PC-3 (cell line): ENCODE results near the gene EP400. TPM values are rescaled to one million over a fixed set of nuclear protein-coding genes. Genes with fewer than 3 reads are reported as not detected.
"Not testable (repeated sequence)": the region's sequence is repeated elsewhere in the genome, so short reads cannot be mapped to it uniquely, and the experiment has no call there.

Experiments
- ATAC-seq: fragments of 200-7000 bp; cut with Tn5 transposase; 2 replicates; pipeline ENCODE4 v1.9.1; 2020; ENCODE audit warnings: mild to moderate bottlenecking, moderate library complexity
- BruUV-seq: library from RNA; stranded (reverse); fragments of 400-500 nt; replicated peaks from 2 replicates; lab custom pipeline; 2021; lab: Mats Ljungman, UMichigan
- CTCF ChIA-PET: fragments of 300-600 bp; sonication (Branson Sonifier 250); formaldehyde crosslinking; loops from one replicate; lab custom pipeline; 2022; ENCODE audit warnings: antibody characterized with exemption; lab: Charles Lee
- POLR2A ChIA-PET: fragments of 300-600 bp; sonication (Branson Sonifier 250); formaldehyde crosslinking; loops from one replicate; lab custom pipeline; 2022; ENCODE audit warnings: antibody characterized with exemption; ENCODE audit not compliant: unreplicated experiment; lab: Charles Lee
- DNase-seq: peaks from one replicate; pipeline ENCODE4 v3.0.0-alpha.2; 2015
- H2AFZ ChIP-seq: fragments of 300-600 bp; sonication (generic); 2 replicates; pipeline ENCODE4 v1.6.0; 2016; ENCODE audit warnings: antibody characterized with exemption, low read length
- H3F3A ChIP-seq: fragments of 300-600 bp; sonication (generic); one replicate; pipeline ENCODE4 v1.6.0; 2017; ENCODE audit warnings: antibody characterized with exemption, low read length, control low read depth, mild to moderate bottlenecking; ENCODE audit not compliant: unreplicated experiment
- H3K27ac ChIP-seq: fragments of 300-600 bp; sonication (generic); 2 replicates; pipeline ENCODE4 v1.5.1; 2016; ENCODE audit warnings: mild to moderate bottlenecking, low read length
- H3K27me3 ChIP-seq: fragments of 300-600 bp; sonication (generic); 2 replicates; pipeline ENCODE4 v1.6.1; 2016; ENCODE audit warnings: low read length, mixed read lengths
- H3K36me3 ChIP-seq: fragments of 300-600 bp; sonication (generic); 2 replicates; pipeline ENCODE4 v1.6.1; 2016; ENCODE audit warnings: low read depth, mixed run types, low read length, mixed read lengths
- H3K4me1 ChIP-seq: fragments of 300-600 bp; sonication (generic); 2 replicates; pipeline ENCODE4 v1.5.1; 2016; ENCODE audit warnings: low read length; ENCODE audit not compliant: insufficient read depth
- H3K4me2 ChIP-seq: fragments of 300-600 bp; sonication (generic); 2 replicates; pipeline ENCODE4 v1.6.0; 2016; ENCODE audit warnings: low read length
- H3K4me3 ChIP-seq: fragments of 300-600 bp; sonication (generic); 2 replicates; pipeline ENCODE4 v1.5.1; 2016; ENCODE audit warnings: mild to moderate bottlenecking, low read length, mixed read lengths
- H3K79me2 ChIP-seq: fragments of 300-600 bp; sonication (generic); 2 replicates; pipeline ENCODE4 v1.6.1; 2017; ENCODE audit warnings: low read length, mixed read lengths
- H3K9ac ChIP-seq: fragments of 300-600 bp; sonication (generic); 2 replicates; pipeline ENCODE4 v1.6.0; 2016; ENCODE audit warnings: mild to moderate bottlenecking, low read length
- H3K9me2 ChIP-seq: fragments of 300-600 bp; sonication (generic); replicated peaks from 2 replicates; pipeline ENCODE4 v1.6.1; 2016; ENCODE audit warnings: mixed run types, low read length, mixed read lengths
- H3K9me3 ChIP-seq: fragments of 300-600 bp; sonication (generic); 2 replicates; pipeline ENCODE4 v1.6.1; 2016; ENCODE audit warnings: low read length, mixed read lengths
- H4K20me1 ChIP-seq: fragments of 300-600 bp; sonication (generic); 2 replicates; pipeline ENCODE4 v1.6.1; 2016; ENCODE audit warnings: low read length, mixed read lengths
- CTCF ChIP-seq: fragments of 300-600 bp; sonication (generic); conservative IDR thresholded peaks from 2 replicates; pipeline ENCODE4 v1.5.1; 2017; ENCODE audit warnings: antibody characterized with exemption, low read depth, mild to moderate bottlenecking, low read length
- EZH2 ChIP-seq: fragments of 300-600 bp; sonication (generic); IDR thresholded peaks from one replicate; pipeline ENCODE4 v1.6.1; 2017; ENCODE audit warnings: antibody characterized with exemption, mild to moderate bottlenecking, low read length; ENCODE audit not compliant: unreplicated experiment
- EZH2phosphoT487 ChIP-seq: fragments of 300-600 bp; sonication (generic); IDR thresholded peaks from 2 replicates; pipeline ENCODE4 v1.6.1; 2018; ENCODE audit warnings: mild to moderate bottlenecking, antibody characterized with exemption, low read length, borderline replicate concordance
- intact Hi-C: fragments of 100-400 bp; cut with micrococcal nuclease; formaldehyde crosslinking; loops from 2 replicates; pipeline ENCODE4 v1.9.0; 2023
- total RNA-seq: library from RNA; depleted of rRNA; stranded (reverse); fragments of >200 nt; gene quantifications from 2 replicates; pipeline ENCODE4 v1.2.3, GENCODE V29; 2014

Gene EP400
- total RNA-seq, 1 experiment from 2014 or later = 20.2 TPM

DNA sequence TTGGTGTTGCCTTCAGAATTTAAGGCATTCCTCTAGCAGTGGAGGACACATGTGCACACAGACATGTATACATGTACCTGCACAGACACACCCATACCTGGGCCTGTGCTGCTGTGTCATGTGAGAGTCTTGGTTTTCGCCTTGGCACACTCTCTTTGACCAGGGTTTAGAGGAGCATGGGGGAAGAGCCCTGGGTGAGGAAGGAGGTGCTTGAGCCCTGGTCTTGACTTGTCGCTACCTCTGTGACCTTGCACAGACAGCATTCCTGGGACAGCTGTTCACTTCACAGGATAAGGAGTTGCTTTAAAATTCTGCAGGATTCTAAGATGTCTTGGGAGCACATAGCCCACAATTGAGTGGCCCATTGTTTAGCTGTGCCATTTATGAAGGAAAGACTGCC, 99.7 kb downstream of the EP400 start:
- Histone ChIP-seq H3K79me2 (no peaks in the 10 kb centered on the region), H3K36me3 (peaks cover 72% of the 10 kb centered on the region), H3K9me3 (no peaks in the 10 kb centered on the region), H3K9me2 (no peaks in the 10 kb centered on the region), H3K4me3 (no peak overlapping the region), H3F3A (no peaks in the 10 kb centered on the region), H3K27ac (no peak overlapping the region), H3K9ac (no peak overlapping the region), H3K4me2 (no peak overlapping the region), H2AFZ (no peak overlapping the region), H3K4me1 (no peaks in the 10 kb centered on the region), H3K27me3 (no peaks in the 10 kb centered on the region), H4K20me1 (no peaks in the 10 kb centered on the region; the same call in 1 of the 2 replicates)
- DNase-seq (no peak), ATAC-seq (no peak)
- no TSS peak for BruUV-seq
- POLR2A ChIA-PET = no interaction called here
- TF ChIP-seq EZH2 (no peak), CTCF (no peak), EZH2phosphoT487 (no peak)
- CTCF ChIA-PET = no interaction called here
- intact Hi-C loops = no loop called here

DNA sequence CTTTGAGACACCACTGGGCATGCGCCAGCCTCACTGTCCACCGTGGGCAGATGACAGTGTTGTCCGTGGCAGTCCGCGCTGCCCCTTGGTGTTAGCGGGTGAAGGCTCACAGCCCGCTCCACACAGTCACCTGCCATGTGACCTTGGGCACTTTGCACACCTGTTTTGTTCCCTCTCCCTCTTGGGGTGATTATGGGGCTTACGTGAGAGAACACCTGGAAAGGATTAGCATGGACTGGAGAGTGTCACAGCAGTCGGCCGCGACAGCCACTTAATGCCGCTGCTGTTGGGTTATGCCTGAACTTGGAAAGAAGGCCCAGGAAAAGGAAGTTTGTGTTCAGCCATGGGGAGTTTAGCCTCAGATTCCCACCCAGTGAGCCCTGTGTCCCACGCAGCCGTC, 100.1 kb downstream of the EP400 start:
- CTCF ChIA-PET = no interaction called here
- DNase-seq (no peak), ATAC-seq (no peak)
- Histone ChIP-seq H3K36me3 (peaks cover 72% of the 10 kb centered on the region), H3F3A (no peaks in the 10 kb centered on the region), H3K27me3 (no peaks in the 10 kb centered on the region), H3K9me3 (no peaks in the 10 kb centered on the region), H3K4me1 (no peaks in the 10 kb centered on the region), H4K20me1 (no peaks in the 10 kb centered on the region; the same call in 1 of the 2 replicates), H3K4me2 (no peak overlapping the region), H3K4me3 (no peak overlapping the region), H2AFZ (no peak overlapping the region), H3K79me2 (no peaks in the 10 kb centered on the region), H3K27ac (no peak overlapping the region), H3K9ac (no peak overlapping the region), H3K9me2 (no peaks in the 10 kb centered on the region)
- TF ChIP-seq CTCF (no peak), EZH2 (no peak), EZH2phosphoT487 (no peak)
- POLR2A ChIA-PET = no interaction called here
- BruUV-seq = no TSS peak
- intact Hi-C loops = no loop called here

- H3F3A ChIP-seq, intact Hi-C loops, H3K79me2 ChIP-seq, H3K4me2 ChIP-seq, H3K27ac ChIP-seq, H3K9me2 ChIP-seq, H2AFZ ChIP-seq, H3K27me3 ChIP-seq, POLR2A ChIA-PET, ATAC-seq, H4K20me1 ChIP-seq, H3K4me1 ChIP-seq, BruUV-seq, H3K9me3 ChIP-seq, CTCF ChIA-PET, H3K4me3 ChIP-seq, H3K9ac ChIP-seq: not testable (repeated sequence)
- peaks cover 67% of the 10 kb centered on the region for H3K36me3 ChIP-seq
- peak; percentile 57 for DNase-seq
- TF ChIP-seq CTCF = peak; percentile 49; the same call in 1 of the 2 replicates
Observed at GRCh38 chr12:132051718-132052117, 102.0 kb downstream of the EP400 start.
